HEK293 (cell line): ENCODE results near the gene EVI5.

Experiments
- CTCF ChIA-PET: fragments of 350-600 bp; formaldehyde crosslinking; extraction: SDS; loops from one replicate; lab custom pipeline; 2021; ENCODE audit warnings: antibody characterized with exemption; lab: Yijun Ruan, JAX
- POLR2A ChIA-PET: fragments of 300-600 bp; formaldehyde crosslinking; extraction: SDS; loops from one replicate; lab custom pipeline; 2020; ENCODE audit warnings: antibody characterized with exemption, inconsistent platforms; lab: Yijun Ruan, JAX
- H3K27ac ChIP-seq: fragments of 200-500 bp; sonication (Bioruptor generic); 2 replicates; pipeline ENCODE4 v1.5.1; 2014; ENCODE audit warnings: low read depth, low read length, control low read depth, inconsistent platforms; ENCODE audit errors: extremely low read depth
- H3K36me3 ChIP-seq, 2 experiments: fragments of 200-500 bp in 1 of 2; sonication (Bioruptor generic) in 1 of 2; 1 replicate in 1 of 2; 2 replicates in 1 of 2; pipeline ENCODE4 v1.5.1; 2014 to 2017; ENCODE audit warnings: inconsistent platforms in 2 of 2, low read length in 2 of 2; ENCODE audit not compliant: control insufficient read depth in 2 of 2, insufficient read depth in 1 of 2
- H3K4me1 ChIP-seq: fragments of 200-500 bp; sonication (Bioruptor generic); 2 replicates; pipeline ENCODE4 v1.5.1; 2014; ENCODE audit warnings: mild to moderate bottlenecking, low read length, inconsistent platforms; ENCODE audit not compliant: control insufficient read depth, insufficient read depth
- H3K4me3 ChIP-seq: 2 replicates; pipeline ENCODE4 v1.5.1; 2011; ENCODE audit warnings: low read depth, mild to moderate bottlenecking, control low read depth, low read length, moderate library complexity
- H3K9me3 ChIP-seq: fragments of 200-500 bp; sonication (Bioruptor generic); 2 replicates; pipeline ENCODE4 v1.5.1; 2014; ENCODE audit warnings: low read depth, low read length, inconsistent platforms; ENCODE audit not compliant: control insufficient read depth, insufficient read depth
- PRDM6 ChIP-seq: fragments of 450-650 bp; formaldehyde crosslinking; IDR thresholded peaks from 2 replicates; pipeline ENCODE4 v1.5.1; 2017; ENCODE audit warnings: missing biosample characterization, missing genetic modification characterization
- RBAK ChIP-seq: fragments of 450-650 bp; formaldehyde crosslinking; IDR thresholded peaks from 2 replicates; pipeline ENCODE4 v1.5.1; 2016; ENCODE audit warnings: missing biosample characterization, missing genetic modification characterization
- ZBTB21 ChIP-seq: fragments of 450-650 bp; formaldehyde crosslinking; IDR thresholded peaks from 2 replicates; pipeline ENCODE4 v1.5.1; 2017; ENCODE audit warnings: missing biosample characterization, missing genetic modification characterization
- ZBTB6 ChIP-seq: fragments of 450-650 bp; formaldehyde crosslinking; IDR thresholded peaks from 2 replicates; pipeline ENCODE4 v1.5.1; 2017; ENCODE audit warnings: missing biosample characterization, missing genetic modification characterization
- ZNF140 ChIP-seq: fragments of 450-650 bp; formaldehyde crosslinking; IDR thresholded peaks from 2 replicates; pipeline ENCODE4 v1.5.1; 2016; ENCODE audit warnings: missing biosample characterization, missing genetic modification characterization
- ZNF148 ChIP-seq: fragments of 450-650 bp; formaldehyde crosslinking; IDR thresholded peaks from 2 replicates; pipeline ENCODE4 v1.5.0; 2017; ENCODE audit warnings: missing biosample characterization, missing genetic modification characterization, borderline replicate concordance
- ZNF23 ChIP-seq: fragments of 450-650 bp; formaldehyde crosslinking; IDR thresholded peaks from 2 replicates; pipeline ENCODE4 v1.5.1; 2016; ENCODE audit warnings: missing biosample characterization, missing genetic modification characterization, borderline replicate concordance
- ZNF280D ChIP-seq: fragments of 450-650 bp; formaldehyde crosslinking; IDR thresholded peaks from 2 replicates; pipeline ENCODE4 v1.5.1; 2016; ENCODE audit warnings: missing biosample characterization, missing genetic modification characterization
- ZNF350 ChIP-seq: fragments of 450-650 bp; formaldehyde crosslinking; IDR thresholded peaks from 2 replicates; pipeline ENCODE4 v1.5.0; 2017; ENCODE audit warnings: missing biosample characterization, mild to moderate bottlenecking, missing genetic modification characterization
- ZNF37A ChIP-seq: fragments of 450-650 bp; IDR thresholded peaks from 2 replicates; pipeline ENCODE4 v1.5.1; 2018; ENCODE audit warnings: missing biosample characterization, missing genetic modification characterization
- ZNF501 ChIP-seq: fragments of 450-650 bp; formaldehyde crosslinking; IDR thresholded peaks from 2 replicates; pipeline ENCODE4 v1.5.1; 2016; ENCODE audit warnings: missing biosample characterization, missing genetic modification characterization
- ZNF518A ChIP-seq: fragments of 450-650 bp; formaldehyde crosslinking; conservative IDR thresholded peaks from 2 replicates; pipeline ENCODE4 v1.5.1; 2016; ENCODE audit warnings: low read depth, missing biosample characterization, missing genetic modification characterization
- ZNF544 ChIP-seq: fragments of 450-650 bp; formaldehyde crosslinking; IDR thresholded peaks from 2 replicates; pipeline ENCODE4 v1.5.0; 2017; ENCODE audit warnings: missing biosample characterization, missing genetic modification characterization
- ZNF571 ChIP-seq: fragments of 450-650 bp; formaldehyde crosslinking; IDR thresholded peaks from 2 replicates; pipeline ENCODE4 v1.5.0; 2017; ENCODE audit warnings: missing biosample characterization, missing genetic modification characterization
- ZNF629 ChIP-seq: fragments of 450-650 bp; formaldehyde crosslinking; IDR thresholded peaks from 2 replicates; pipeline ENCODE4 v1.5.1; 2017; ENCODE audit warnings: missing biosample characterization, missing genetic modification characterization
- ZNF677 ChIP-seq: fragments of 450-650 bp; IDR thresholded peaks from 2 replicates; pipeline ENCODE4 v1.5.0; 2018; ENCODE audit warnings: missing biosample characterization, mild to moderate bottlenecking, missing genetic modification characterization, moderate library complexity
- ZNF707 ChIP-seq: fragments of 450-650 bp; formaldehyde crosslinking; IDR thresholded peaks from 2 replicates; pipeline ENCODE4 v1.5.1; 2016; ENCODE audit warnings: missing biosample characterization, missing genetic modification characterization
- ZNF777 ChIP-seq: fragments of 450-650 bp; formaldehyde crosslinking; IDR thresholded peaks from 2 replicates; pipeline ENCODE4 v1.5.1; 2017; ENCODE audit warnings: missing biosample characterization, missing genetic modification characterization, borderline replicate concordance
- ZNF792 ChIP-seq: fragments of 450-650 bp; formaldehyde crosslinking; IDR thresholded peaks from 2 replicates; pipeline ENCODE4 v1.5.1; 2016; ENCODE audit warnings: missing biosample characterization, missing genetic modification characterization
- ZSCAN23 ChIP-seq: fragments of 450-650 bp; formaldehyde crosslinking; IDR thresholded peaks from 2 replicates; pipeline ENCODE4 v1.5.1; 2016; ENCODE audit warnings: missing biosample characterization, missing genetic modification characterization

EVI5 gene

GRCh38 chr1:92759361-92759760 is 25.5 kb downstream of the EVI5 start:
- Histone ChIP-seq H3K4me1 (0 out of 2 replicates have a peak, but pooled peaks cover 3% of the 10 kb centered on the region), H3K27ac (no peak overlapping the region), H3K9me3 (no peaks in the 10 kb centered on the region), H3K36me3 (peaks cover 0 to 9% of the 10 kb centered on the region in 2 experiments; a peak in 1 of 3 replicates), H3K4me3 (no peak overlapping the region)
- no peak for TF ChIP-seq ZNF23 (tag by site-specific recombination)
- TF ChIP-seq PRDM6 = peak; percentile 21; the same call in 1 of the 2 replicates
- ChIA-PET POLR2A (no interaction called here), CTCF (interaction anchor here (0.5 to 1.3 kb wide), 5 partner anchors 10 to 117 kb away, joined by 3 to 11 read pairs (median 3); no protein-coding TSS in a partner anchor)

- no peaks in the 10 kb centered on the region for H3K9me3 ChIP-seq
- no peak overlapping the region for H3K4me3 ChIP-seq
- POLR2A ChIA-PET = interaction anchor here (1.0 kb wide), 1 partner anchor 28 kb away, joined by 3 read pairs; the partner anchor contains the start of gene EVI5
- no peak overlapping the region for H3K27ac ChIP-seq
- CTCF ChIA-PET = interaction anchor here (0.6 to 1.8 kb wide), 4 partner anchors 20 to 111 kb away, joined by 3 to 13 read pairs (median 7); no protein-coding TSS in a partner anchor
- TF ChIP-seq ZNF707 (tag by site-specific recombination) (no peak), ZNF280D (no peak), ZSCAN23 (tag by site-specific recombination) (no peak), ZBTB6 (no peak), ZNF777 (tag by site-specific recombination) (no peak), ZNF792 (tag by site-specific recombination) (no peak), ZNF677 (tag by site-specific recombination) (no peak), ZNF140 (tag by site-specific recombination) (no peak), ZNF571 (tag by site-specific recombination) (no peak), ZNF37A (tag by site-specific recombination) (no peak), ZNF350 (tag by site-specific recombination) (no peak), ZNF544 (tag by site-specific recombination) (no peak), ZNF629 (tag by site-specific recombination) (no peak), ZBTB21 (tag by site-specific recombination) (no peak), ZNF518A (tag by site-specific recombination) (no peak), ZNF501 (tag by site-specific recombination) (no peak), RBAK (no peak), ZNF148 (tag by site-specific recombination) (no peak)
- peaks cover 3% of the 10 kb centered on the region for H3K4me1 ChIP-seq
- H3K36me3 ChIP-seq = peaks cover 0 to 9% of the 10 kb centered on the region in 2 experiments; a peak in 1 of 3 replicates
These were observed 28.4 kb downstream of the EVI5 start for GRCh38 chr1:92756537-92756936.
